ENCODE data around the gene TCEAL6.
"Not testable (repeated sequence)": the region's sequence is repeated elsewhere in the genome, so short reads cannot be mapped to it uniquely, and the experiment has no call there.

DNA sequence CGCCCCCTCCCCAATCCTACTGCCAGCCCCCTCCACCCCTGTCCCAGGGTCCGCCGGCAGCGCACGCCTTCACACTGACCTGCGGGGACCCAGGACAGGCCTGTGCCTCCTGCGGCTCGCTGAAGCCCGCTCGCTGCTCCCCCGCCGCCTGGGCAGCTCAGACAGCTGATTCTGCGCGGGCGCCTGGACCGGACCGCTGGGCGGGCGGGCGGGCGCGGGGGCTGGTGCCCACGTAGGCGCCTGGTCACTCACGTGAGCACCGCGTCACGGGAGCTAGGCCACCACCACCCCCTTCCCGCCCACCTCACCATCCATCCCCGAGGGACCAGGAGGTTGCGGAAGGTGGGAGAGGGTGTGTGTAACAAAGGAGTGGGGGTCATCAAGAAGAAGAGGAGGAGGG, at the start of gene TCEAL6:
- not testable (repeated sequence) for TF ChIP-seq POLR2A (IDR thresholded peaks at IDR 0.05)
- TF ChIP-seq, protein P1, sequence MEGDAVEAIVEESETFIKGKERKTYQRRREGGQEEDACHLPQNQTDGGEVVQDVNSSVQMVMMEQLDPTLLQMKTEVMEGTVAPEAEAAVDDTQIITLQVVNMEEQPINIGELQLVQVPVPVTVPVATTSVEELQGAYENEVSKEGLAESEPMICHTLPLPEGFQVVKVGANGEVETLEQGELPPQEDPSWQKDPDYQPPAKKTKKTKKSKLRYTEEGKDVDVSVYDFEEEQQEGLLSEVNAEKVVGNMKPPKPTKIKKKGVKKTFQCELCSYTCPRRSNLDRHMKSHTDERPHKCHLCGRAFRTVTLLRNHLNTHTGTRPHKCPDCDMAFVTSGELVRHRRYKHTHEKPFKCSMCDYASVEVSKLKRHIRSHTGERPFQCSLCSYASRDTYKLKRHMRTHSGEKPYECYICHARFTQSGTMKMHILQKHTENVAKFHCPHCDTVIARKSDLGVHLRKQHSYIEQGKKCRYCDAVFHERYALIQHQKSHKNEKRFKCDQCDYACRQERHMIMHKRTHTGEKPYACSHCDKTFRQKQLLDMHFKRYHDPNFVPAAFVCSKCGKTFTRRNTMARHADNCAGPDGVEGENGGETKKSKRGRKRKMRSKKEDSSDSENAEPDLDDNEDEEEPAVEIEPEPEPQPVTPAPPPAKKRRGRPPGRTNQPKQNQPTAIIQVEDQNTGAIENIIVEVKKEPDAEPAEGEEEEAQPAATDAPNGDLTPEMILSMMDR (IDR thresholded peaks at IDR 0.05) = not testable (repeated sequence)

Data from thyroid gland (tissue), 4 donors.